Nephron progenitor cell (in vitro differentiated cells): ENCODE measurements around the gene MILR1.

Source experiments
- DNase-seq: peaks from one replicate; pipeline ENCODE4 v3.0.0; 2021
- H3K27ac Mint-ChIP-seq: 2 replicates; pipeline ENCODE4 v1.8.0; 2021; ENCODE audit warnings: mild to moderate bottlenecking, moderate library complexity, mixed read lengths
- H3K27me3 Mint-ChIP-seq: 2 replicates; pipeline ENCODE4 v1.8.0; 2021; ENCODE audit warnings: mild to moderate bottlenecking, low read depth, mixed read lengths; ENCODE audit not compliant: poor library complexity
- H3K36me3 Mint-ChIP-seq: 2 replicates; pipeline ENCODE4 v1.8.0; 2021; ENCODE audit warnings: low read depth, mixed read lengths
- H3K4me1 Mint-ChIP-seq: 2 replicates; pipeline ENCODE4 v1.8.0; 2021; ENCODE audit warnings: mixed read lengths
- H3K4me3 Mint-ChIP-seq: 2 replicates; pipeline ENCODE4 v1.8.0; 2021; ENCODE audit warnings: mild to moderate bottlenecking, moderate library complexity, mixed read lengths
- H3K9me3 Mint-ChIP-seq: 2 replicates; pipeline ENCODE4 v1.8.0; 2021; ENCODE audit warnings: mild to moderate bottlenecking, moderate library complexity, mixed read lengths
- TF ChIP-seq, protein P1 (sequence below): fragments of 200-600 bp; sonication (generic); IDR thresholded peaks from 2 replicates; pipeline ENCODE4 v1.5.0; 2021; ENCODE audit warnings: antibody characterized with exemption

MILR1 gene

DNA sequence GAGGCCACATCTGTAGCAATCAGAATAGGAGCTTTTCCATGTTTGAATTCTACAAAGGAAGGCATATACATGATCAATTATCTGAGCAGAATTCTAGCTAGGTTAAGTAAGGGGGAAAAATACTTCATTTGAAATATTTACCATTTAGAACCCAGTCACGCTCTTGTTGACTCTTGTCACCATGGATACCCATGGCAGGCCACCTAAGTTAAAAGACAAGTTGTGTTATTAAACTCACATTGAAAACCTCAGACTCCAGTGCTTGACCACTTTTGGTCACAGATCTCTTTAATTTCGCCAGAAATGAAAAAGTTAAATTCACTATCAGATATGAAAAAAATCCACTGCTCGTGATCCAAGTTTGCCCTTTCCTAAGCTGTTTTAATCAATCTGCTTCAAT is 53.1 kb downstream of the MILR1 start:
- Mint-ChIP-seq H3K4me1 (peaks cover 73% of the 10 kb centered on the region), H3K36me3 (peaks cover 66% of the 10 kb centered on the region), H3K4me3 (peak overlapping the region; percentile 26), H3K27ac (peak overlapping the region; percentile 93), H3K9me3 (no peaks in the 10 kb centered on the region), H3K27me3 (peaks cover 7% of the 10 kb centered on the region)
- no peak for DNase-seq
- TF ChIP-seq, protein P1, sequence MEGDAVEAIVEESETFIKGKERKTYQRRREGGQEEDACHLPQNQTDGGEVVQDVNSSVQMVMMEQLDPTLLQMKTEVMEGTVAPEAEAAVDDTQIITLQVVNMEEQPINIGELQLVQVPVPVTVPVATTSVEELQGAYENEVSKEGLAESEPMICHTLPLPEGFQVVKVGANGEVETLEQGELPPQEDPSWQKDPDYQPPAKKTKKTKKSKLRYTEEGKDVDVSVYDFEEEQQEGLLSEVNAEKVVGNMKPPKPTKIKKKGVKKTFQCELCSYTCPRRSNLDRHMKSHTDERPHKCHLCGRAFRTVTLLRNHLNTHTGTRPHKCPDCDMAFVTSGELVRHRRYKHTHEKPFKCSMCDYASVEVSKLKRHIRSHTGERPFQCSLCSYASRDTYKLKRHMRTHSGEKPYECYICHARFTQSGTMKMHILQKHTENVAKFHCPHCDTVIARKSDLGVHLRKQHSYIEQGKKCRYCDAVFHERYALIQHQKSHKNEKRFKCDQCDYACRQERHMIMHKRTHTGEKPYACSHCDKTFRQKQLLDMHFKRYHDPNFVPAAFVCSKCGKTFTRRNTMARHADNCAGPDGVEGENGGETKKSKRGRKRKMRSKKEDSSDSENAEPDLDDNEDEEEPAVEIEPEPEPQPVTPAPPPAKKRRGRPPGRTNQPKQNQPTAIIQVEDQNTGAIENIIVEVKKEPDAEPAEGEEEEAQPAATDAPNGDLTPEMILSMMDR = no peak

DNA sequence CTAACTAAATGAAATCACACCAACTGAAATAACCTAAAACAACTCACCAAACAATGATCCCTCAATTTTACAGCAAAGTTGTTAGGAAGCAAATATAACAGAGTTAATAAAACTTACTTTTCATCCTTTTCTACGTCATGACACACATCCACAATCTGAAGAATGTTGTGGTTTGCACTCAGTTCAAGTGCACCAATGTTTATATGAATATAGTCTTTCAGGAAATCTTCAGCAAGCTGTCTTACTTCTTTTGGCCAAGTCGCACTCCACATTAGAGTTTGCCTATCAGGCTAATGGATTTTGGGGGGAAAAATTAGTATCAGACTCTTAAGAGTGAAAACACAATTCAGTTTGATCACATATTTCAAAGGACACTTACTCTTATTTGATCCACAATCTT is 53.9 kb downstream of the MILR1 start:
- no peak for DNase-seq
- H3K36me3 Mint-ChIP-seq = peaks cover 66% of the 10 kb centered on the region
- peak overlapping the region; percentile 57 for H3K4me3 Mint-ChIP-seq

DNA sequence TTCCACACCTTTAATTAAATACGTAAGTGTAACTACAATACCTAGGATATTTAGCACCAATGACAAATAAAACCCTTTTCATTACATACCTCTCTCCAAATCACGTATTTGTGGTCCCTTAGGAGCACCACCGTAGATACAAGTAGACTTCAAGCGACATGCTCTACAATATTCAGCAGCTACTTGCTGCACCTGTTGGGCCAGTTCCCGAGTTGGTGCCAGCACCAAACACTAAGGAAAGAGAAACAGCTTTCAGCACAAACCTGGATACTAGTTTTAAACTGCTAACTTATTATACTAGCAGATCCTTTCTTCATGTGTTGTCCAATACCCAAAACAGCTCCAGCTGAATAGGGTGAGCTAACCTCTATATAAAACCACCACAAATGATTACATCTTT is 54.4 kb downstream of the MILR1 start:
- Mint-ChIP-seq H3K4me1 (peaks cover 68% of the 10 kb centered on the region), H3K27ac (peak overlapping the region; percentile 81), H3K4me3 (no peak overlapping the region), H3K27me3 (peaks cover 7% of the 10 kb centered on the region), H3K9me3 (no peaks in the 10 kb centered on the region), H3K36me3 (peaks cover 66% of the 10 kb centered on the region)
- DNase-seq = no peak
- TF ChIP-seq, protein P1 = no peak

More for the DNA sequence above, 53.9 kb downstream of the MILR1 start:
- H3K4me1 Mint-ChIP-seq = peaks cover 70% of the 10 kb centered on the region
- H3K9me3 Mint-ChIP-seq = no peaks in the 10 kb centered on the region
- peak overlapping the region; percentile 51 for H3K27ac Mint-ChIP-seq
- peaks cover 7% of the 10 kb centered on the region for H3K27me3 Mint-ChIP-seq
- TF ChIP-seq, protein P1 = no peak

DNA sequence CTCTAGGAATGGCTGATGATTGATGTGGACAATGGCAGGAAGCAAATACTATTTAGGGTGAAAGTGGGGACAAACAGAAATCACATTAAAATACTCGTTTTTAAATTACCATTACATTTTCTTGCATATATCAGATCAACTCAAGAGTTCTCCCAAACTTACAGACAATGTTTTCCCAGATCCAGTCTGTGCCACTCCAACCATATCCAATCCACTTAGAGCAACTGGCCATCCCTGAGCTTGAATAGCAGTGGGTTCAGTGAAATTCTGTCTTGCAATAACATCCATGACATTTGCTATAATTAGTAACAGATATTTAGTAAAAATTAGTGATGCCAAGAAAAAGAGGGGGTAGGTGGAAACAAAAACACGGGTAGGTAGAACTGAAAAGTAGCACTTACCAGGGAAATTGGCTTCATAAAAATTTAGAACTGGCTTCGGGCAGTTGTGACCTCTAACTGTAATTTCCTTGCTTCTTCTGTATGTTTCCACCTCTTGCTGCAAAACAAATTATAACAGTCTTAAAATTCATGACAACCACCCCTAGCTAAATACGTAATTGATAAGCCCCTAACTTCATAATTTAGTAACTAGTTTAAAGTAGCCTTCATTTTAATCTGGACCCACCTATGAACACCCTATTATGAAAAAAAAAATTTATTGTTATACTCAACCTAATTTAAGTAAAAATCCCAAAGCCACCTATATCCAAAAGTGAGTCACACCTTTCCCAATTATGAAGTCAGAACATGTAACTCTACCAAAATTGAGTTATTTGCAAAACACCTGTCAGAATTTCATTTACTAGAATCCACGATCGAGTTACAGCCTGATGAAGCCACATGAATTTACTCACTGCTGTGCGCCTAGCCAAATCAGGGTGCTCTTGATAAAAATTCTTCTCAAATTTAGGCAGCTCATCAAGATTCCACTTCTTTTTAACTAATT is 55.2 kb downstream of the MILR1 start:
- Mint-ChIP-seq H3K27me3 (peaks cover 7% of the 10 kb centered on the region), H3K36me3 (peaks cover 69% of the 10 kb centered on the region), H3K4me3 (peak overlapping the region; percentile 100), H3K4me1 (peaks cover 70% of the 10 kb centered on the region), H3K9me3 (no peaks in the 10 kb centered on the region), H3K27ac (peak overlapping the region; percentile 100)
- no peak for DNase-seq
- TF ChIP-seq, protein P1 = no peak

DNA sequence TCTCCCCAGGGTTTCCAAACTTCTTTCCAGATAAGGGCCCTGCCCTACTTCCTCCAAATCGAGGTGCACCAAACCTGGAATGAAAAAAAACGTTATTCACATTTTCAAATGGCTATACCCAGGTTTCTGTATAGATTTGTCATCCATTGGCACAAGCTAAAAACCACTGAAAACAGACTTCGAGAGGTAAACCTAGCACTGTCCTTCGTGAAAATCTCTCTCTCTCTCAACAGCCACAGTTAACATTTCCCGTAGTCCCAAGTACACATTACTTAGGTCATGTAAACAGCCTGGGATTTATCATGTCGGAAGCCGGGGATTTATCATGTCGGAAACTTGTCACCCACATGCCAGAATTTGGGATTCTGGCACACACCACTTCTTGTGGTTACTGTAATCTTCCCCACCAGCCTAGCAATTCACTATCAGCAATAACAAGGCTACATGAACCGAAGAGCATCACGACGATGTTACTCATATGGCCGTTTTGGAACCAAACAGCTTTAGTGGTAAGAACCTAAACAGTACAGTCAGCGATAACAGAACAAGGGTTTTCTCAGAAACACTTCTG is 55.9 kb downstream of the MILR1 start:
- Mint-ChIP-seq H3K27ac (peak overlapping the region; percentile 100), H3K36me3 (peaks cover 68% of the 10 kb centered on the region), H3K4me3 (peak overlapping the region; percentile 100), H3K27me3 (peaks cover 7% of the 10 kb centered on the region), H3K4me1 (peaks cover 70% of the 10 kb centered on the region), H3K9me3 (no peaks in the 10 kb centered on the region)
- TF ChIP-seq, protein P1 = no peak
- DNase-seq = no peak
